GM19099 (cell line): ENCODE results near the gene APOL3.

Experiments used
- POLR2A ChIP-seq: IDR thresholded peaks from 3 replicates; pipeline ENCODE4 v1.6.1; 2011; ENCODE audit warnings: low read depth; ENCODE audit not compliant: insufficient read length; ENCODE audit errors: extremely low read depth

Gene APOL3, protein sequence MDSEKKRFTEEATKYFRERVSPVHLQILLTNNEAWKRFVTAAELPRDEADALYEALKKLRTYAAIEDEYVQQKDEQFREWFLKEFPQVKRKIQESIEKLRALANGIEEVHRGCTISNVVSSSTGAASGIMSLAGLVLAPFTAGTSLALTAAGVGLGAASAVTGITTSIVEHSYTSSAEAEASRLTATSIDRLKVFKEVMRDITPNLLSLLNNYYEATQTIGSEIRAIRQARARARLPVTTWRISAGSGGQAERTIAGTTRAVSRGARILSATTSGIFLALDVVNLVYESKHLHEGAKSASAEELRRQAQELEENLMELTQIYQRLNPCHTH

DNA sequence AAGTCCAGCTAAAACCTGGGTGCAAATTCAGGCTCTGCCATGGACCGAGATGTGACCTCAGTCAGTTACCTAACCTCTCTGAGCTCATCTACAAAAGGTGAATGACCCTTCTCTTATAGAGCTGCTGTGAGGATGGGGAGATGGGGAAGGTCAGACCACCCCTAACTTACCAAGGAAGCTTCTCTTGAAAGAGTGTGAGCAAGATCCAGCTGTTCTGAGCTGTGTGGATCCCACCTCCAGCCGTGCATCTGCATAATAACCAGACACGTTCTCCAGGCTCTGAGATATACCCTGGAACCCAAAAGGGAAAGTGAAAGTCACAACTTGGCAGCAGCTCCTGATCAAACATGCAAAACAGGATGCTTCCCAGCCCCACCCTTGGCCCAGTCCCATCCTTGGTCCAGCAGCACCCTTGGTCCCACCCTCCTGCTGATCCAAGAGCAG is at the start of gene APOL3:
TSS of gene APOL3 (minus strand) at position 257 of the 444 bp plus-strand sequence. CDS start 11,700 bp downstream, outside the sequence.
- peak; percentile 78 for TF ChIP-seq POLR2A

DNA sequence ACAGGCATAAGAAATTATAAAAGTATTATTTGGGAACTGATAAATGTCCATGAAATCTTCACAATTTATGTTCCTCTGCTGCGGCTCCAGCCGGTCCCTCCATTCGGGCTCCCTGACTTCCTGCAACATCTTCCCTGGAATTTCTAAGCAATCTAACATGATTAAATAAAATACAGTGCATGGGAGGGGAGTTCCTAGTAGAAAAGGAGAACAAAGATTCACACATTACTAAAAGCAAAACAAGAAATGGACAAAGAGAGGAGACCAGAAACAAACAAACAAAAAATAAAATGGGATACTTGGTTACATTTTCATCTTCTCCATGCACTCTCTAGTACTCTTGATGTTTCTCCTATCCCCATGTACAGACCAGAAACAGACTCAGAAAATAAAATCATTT is 49.7 kb upstream of the APOL3 start:
- no peak for TF ChIP-seq POLR2A

GRCh38 chr22:36208914-36209313 is 48.4 kb upstream of the APOL3 start:
- TF ChIP-seq POLR2A, result no peak

GRCh38 chr22:36208162-36208765 is 47.7 kb upstream of the APOL3 start:
- no peak for TF ChIP-seq POLR2A

DNA sequence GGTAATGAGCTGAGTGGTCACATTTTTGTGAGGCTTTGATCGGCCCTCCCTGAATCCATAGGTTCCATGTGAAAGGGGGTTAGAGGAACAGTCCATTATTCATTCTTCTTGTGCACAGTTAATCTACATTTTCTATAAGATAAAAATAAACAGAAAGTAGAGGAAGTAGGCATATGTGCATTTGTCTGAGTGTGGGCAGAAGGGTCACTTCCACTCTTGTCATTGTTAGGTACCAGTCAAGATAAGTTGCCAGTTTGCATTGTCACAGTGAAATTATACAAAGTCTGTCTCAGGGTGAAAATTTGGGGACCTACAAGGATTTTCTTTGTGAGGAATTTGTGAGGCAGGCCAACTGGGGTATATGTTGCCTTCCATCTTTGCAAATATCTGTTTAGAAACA is 45.7 kb upstream of the APOL3 start:
- no peak for TF ChIP-seq POLR2A

- TF ChIP-seq POLR2A, result no peak
Measured at GRCh38 chr22:36204632-36205015, 44.1 kb upstream of the APOL3 start.

DNA sequence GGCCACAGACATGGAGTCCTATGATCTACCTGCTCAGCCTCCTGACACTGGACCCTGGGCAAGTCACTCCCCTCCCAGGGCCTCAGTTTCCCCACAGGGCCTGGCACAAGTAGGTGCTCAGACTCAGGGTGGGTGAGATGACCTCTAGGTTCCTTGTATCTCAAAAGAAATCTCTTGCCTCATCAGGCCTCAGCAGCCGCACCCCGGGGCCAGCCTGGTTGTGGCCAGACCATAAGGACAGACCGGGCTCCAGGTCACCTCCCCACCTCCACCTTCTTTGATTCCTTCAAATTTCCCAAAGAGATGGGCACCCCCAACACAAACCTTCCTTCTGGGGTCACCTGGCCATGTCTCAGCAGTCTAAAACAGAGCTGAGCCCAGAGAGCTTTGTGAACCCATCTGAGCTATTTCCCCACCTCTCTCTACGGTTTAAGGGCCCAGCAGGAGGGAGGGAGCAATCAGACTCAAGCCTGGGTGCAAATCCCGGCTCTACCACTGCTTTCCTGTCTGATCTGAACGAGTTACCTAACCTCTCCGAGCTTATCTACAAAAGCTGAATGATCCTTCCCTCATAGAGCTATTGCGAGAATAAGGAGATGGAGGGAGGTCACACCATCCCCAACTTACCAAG is 43.6 kb upstream of the APOL3 start:
- no peak for TF ChIP-seq POLR2A

DNA sequence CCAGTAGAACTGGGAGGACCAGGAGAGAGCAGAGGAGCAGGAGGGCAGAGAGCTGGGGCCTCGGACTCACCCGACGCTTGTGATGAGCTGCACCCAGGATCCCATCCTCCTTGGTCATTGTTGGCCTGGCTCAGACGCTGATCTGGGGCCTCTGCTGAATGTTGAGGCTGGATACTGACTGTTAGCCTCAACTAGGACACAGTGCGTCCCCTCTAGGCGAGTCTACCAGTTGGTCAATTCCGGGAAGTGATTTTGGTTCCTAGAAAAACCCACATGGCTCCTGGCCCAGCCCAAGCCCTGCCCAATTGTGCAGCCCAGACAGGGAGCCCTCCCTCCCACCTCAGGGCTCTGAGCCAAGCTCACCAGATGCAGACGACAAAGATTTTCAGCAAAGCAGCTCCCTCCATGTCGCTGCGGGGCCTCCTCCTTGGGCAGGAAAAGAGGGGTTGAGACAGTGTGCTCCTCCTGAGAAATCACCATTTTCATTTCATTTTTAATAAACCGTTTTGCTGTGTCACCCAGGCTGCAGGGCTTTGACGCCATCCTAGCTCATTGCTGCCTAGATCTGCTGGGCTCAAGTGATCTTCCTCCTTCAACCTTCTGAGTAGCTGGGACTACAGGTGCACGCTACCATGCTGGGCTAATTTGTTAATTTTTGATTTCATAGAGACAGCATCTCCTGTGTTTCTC is 41.2 kb upstream of the APOL3 start, which contains the start of gene APOL4:
TSS of gene APOL4 (minus strand) at position 180 of the 690 bp plus-strand sequence. CDS start at position 105, 75 bp downstream.
- no peak for TF ChIP-seq POLR2A

DNA sequence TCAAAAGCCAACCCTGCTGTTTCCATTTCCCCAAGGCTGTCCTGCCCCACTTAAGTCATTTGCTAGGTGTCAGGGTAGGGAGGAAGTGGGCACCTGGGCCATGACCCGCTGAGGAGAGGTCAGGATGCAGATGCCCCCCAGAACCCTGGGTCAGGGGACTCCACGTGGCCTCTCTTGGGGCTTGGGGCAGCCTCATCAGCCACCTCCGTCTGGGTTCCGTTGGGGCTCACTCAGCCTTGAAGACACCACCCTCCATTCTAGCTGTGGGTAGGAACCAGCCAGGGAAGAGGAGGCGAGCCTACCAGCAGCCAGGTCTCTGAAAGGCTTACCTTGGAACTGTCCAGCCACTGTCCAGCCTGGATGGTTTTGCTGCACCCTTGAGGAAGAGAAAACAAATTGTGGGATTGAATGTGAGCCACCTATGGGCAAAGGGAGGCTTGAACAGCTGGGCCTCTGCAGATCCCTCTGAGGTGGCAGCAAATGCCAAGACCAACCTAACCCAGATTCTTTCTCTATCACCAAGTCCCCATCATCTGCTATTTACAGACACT is 38.5 kb upstream of the APOL3 start:
- no peak for TF ChIP-seq POLR2A

GRCh38 chr22:36198536-36198935 is 38.0 kb upstream of the APOL3 start:
- TF ChIP-seq POLR2A, result no peak

GRCh38 chr22:36197514-36198146 is 37.1 kb upstream of the APOL3 start:
- TF ChIP-seq POLR2A, result no peak

DNA sequence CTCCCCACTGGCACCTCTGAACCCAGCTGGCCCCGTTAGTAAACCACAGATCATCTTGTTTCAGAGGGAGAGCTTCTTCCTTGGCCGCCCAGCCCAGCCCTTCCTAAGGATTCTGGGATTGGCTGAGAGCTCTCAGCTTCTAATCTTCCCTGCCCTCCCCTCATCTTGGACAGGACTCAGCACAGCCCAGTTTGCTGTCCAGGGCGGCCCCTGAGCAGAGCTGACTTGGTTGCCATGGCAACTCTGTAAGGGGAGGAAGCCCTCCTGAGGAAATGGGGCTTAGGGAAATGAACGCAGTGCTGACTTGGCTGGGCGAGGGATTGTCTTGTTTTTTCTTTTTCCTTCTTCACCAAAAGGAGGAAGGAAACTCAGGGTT is 36.5 kb upstream of the APOL3 start:
- TF ChIP-seq POLR2A, result no peak

DNA sequence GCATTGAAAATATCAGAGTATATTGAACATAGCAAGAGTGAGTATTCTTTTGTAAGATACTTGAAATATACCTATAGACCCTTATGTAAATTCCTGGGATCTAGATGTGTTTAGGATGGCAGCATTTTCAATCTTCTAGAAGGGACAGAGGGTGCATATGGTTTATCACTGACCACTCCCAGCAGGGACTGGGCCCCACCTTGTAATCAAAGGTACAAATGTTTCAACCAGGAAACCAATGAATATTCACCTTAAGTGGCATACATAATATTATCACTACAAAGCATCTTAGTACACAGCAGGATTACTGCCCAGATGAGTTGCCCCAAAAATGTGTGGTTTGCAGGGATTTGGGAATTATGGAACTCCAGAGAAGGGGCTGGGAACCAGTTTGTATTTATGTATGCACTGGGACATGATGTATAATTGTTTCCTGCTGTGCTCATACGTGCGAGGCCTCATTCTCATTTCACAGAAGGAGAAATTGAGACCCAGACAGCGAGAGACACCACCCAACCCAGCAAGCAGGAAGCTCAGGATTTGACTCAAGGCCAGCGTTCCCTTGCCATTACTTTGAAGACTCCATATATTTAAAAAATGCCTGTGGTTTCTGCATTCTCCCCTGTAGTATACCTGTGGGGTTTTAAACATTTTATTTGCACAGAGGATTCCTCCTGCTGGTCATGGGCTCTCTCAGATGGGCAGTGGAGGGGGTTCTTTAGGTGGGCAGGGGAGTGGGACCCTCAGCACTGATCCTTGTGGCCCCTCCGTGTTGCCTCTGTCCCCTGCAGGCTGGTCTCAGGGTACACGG is 35.9 kb upstream of the APOL3 start:
- TF ChIP-seq POLR2A, result no peak

DNA sequence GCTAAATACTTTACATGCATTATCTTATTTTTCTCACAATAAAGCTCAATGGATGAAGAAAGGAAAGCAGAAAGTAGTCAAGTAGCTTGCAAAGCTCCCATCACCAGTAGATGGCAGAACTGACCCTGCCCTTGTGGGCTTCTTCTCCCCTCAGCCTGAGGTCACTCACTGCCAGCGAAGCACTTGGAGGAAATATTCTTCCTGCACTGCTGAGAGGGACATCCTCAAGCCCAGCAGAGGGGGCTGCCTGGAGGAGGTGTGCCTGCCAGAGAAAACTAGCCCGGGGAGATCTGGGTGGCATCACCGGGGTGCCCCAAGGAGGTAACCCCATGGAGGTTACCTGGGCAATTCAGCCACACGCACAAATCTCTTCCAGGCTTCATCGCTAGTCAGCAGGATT is 34.4 kb upstream of the APOL3 start:
- TF ChIP-seq POLR2A, result no peak
